Measurements from ENCODE around the gene IGF2BP1. TPM values are rescaled to one million over a fixed set of nuclear protein-coding genes. Genes with fewer than 3 reads are reported as not detected.
A peak's percentile ranks its signal among the peaks of the same experiment; 100 is the strongest.

IGF2BP1 gene
- 0.29 and 1.2 TPM in 2 replicates for total RNA-seq (2014; rRNA removed; shearing (Covaris generic); ENCODE audit: low replicate concordance)

DNA sequence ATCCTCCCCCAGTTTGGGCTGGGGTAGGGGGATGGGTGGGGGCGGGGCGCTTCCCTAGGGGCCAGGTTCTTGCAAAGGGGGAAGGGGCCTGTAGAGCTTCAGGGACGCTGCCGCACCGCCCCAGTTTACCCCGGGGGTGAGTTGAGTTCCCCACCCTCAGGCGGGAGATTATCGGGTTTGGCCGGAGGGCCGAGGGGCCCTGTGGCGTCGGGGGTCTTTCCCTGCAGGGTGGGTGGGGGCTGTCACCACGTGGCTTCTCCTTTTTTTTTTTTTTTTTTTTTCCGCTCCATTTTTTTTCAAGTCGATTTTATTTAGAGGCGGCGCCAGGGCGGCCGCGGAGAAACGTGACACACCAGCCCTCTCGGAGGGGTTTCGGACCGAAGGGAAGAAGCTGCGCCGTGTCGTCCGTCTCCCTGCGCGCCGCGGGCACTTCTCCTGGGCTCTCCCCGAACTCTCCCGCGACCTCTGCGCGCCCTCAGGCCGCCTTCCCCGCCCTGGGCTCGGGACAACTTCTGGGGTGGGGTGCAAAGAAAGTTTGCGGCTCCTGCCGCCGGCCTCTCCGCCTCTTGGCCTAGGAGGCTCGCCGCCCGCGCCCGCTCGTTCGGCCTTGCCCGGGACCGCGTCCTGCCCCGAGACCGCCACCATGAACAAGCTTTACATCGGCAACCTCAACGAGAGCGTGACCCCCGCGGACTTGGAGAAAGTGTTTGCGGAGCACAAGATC, at the start of gene IGF2BP1:
Gene IGF2BP1, plus strand, starts transcription at position 283 of the 724 bp plus-strand sequence. Its CDS starts 361 bp downstream, at position 644.
- no peak for DNase-seq (ENCODE audit: low read depth)
- in situ Hi-C loops (cut with HindIII; ENCODE audit: low pct_unique_long_range_greater_than_20kb, low sequenced_read_pairs): no loop called here

DNA sequence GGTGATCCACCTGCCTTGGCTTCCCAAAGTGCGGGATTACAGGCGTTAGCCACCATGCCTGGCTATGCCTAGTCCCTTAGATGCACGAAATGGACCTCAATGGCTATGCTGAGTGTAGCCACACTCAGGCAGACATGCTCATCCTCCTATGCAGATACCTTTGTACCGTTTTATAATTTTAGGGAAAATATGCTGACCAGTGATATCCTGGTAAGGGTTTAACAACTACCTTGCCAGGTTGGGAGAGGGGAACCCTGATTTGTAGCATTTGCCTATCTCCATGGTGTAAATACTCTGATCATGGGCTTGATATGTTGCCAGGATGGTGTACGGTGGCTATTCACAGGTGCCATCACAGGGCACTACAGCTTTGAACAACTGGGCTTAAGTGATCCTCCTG, 45.6 kb upstream of the IGF2BP1 start:
- no peak for DNase-seq (ENCODE audit: low read depth)
- in situ Hi-C loops (cut with HindIII; ENCODE audit: low pct_unique_long_range_greater_than_20kb, low sequenced_read_pairs): no loop called here

DNA sequence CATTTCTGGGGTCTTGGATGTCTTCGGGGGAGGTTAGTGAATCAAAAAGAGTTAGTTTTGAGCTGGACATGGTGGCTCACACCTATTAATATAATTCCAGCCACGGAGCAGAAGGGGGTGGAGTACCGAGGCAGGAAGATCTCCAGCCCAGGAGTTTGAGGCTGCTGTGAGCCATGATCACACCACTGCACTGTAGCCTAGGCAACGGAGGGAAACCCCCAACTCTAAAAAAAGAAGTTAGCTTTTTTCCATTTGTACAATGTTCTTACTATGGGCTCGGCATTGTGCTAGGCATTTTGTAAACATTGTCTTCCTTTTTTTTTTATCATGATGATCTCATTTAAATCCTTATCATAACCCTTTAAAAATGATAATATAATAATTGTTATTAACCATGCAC, 44.3 kb upstream of the IGF2BP1 start:
- in situ Hi-C loops (cut with HindIII; ENCODE audit: low pct_unique_long_range_greater_than_20kb, low sequenced_read_pairs): no loop called here
- DNase-seq (ENCODE audit: low read depth): no peak

DNA sequence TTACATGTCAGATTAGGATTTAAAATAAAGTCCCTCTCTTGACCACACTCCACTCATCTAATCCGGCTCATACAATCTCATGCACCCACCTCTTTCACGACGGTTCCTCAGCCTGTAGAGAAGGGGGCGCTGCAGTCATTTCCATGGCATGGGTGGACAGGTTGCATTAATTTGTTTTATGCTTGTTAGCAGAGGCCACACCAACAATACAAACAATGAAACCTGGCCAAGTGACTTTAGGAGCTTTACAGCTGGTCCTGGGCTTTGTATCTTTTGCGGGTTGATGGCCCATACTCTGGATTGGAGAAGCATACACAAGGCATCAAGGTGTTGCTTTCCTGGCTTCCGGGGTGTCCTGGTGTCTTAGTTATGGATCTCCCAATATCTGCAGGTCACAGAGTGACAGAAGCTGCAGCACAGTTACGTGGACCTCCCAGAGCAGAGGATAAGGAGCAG, 42.9 kb upstream of the IGF2BP1 start:
- in situ Hi-C loops (cut with HindIII; ENCODE audit: low pct_unique_long_range_greater_than_20kb, low sequenced_read_pairs): no loop called here
- DNase-seq (ENCODE audit: low read depth): no peak

DNA sequence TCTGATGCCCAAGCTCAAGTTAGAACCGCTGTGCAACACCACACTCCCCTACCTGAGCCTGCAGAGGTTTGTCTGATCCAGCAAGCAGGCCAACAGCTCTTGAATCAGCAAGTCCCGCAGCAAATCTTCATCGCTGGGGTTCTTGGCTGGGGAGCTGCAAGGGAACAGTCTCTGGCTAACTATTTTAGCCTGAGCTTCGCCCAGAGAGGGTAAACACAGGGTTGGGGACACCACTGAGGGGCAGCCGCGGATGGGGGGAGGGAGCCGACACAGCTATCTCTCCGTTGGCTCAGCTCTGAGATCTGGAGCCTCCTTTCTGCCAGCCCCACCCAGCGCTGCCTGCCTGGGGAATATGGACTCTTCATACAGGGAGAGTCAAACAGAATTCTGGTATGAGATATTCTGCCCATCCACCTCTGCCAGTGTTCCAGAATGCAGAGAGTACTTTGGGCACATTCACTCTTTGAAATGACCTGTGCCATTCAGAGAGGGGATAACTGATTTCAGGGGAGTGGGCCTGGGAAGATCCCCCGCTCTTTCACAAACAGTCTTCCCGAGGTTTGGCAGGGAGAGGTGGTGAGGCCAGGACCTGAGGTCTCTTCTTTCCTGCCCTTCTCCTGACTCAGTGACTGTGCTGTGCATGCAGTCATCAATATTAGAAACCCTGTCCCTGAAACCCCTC, 36.2 kb upstream of the IGF2BP1 start:
- in situ Hi-C loops (cut with HindIII; ENCODE audit: low pct_unique_long_range_greater_than_20kb, low sequenced_read_pairs): no loop called here
- no peak for DNase-seq (ENCODE audit: low read depth)

DNA sequence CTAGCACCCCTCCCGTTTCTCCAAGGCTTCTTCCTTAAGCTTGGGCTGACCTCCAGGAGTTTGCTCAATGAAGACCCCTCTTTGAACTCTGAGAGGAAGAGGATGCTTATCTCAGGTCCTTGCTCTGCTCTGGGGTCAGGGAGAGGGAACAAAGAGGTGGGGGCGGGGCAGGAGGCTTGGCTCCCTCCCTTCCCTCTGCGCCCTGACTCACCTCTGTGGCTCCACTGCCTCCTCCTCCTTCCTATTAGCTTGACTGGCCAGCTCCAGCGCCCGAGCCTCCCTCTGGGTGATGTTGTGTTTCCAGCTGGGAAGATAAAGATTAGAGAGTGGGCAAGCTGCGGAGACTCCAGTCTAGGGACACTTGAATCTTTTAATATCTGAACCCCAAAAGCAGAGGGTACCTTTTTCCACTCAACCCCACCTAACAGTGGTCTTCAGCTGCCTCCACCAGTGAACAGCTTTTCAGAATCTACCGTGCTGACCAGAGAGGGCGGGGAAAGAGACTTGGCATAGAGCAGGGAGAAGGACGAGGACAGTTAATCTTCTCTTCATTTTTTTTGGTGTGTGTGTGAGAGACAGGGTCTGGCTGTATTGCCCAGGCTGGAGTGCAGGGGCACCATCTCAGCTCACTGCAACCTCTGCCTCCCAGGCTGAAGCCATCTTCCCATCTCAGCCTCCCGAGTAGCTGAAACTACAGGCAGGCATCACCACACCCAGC, 35.5 kb upstream of the IGF2BP1 start:
- in situ Hi-C loops (cut with HindIII; ENCODE audit: low pct_unique_long_range_greater_than_20kb, low sequenced_read_pairs): no loop called here
- peak; percentile 74 for DNase-seq (ENCODE audit: low read depth)

DNA sequence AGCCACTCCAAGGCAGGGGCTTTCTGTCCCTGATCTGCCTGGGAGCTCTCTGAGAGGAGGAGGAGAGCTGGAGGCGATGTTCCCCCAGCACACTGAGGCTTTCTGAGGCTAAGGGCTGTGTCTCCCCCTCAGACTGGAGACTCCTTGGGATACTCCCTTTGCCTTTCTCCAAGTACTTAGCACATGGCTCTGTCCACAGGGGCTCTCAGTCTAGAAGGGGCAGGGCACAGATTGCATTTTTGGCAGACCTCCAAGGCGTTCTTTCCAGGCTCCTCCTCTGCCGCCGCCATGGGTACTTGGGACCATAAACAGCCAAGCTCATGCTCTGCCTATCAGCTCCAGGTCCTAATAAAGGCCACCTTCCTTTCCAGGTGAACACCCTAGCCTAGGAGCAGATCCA, 27.0 kb upstream of the IGF2BP1 start:
- DNase-seq (ENCODE audit: low read depth): no peak
- in situ Hi-C loops (cut with HindIII; ENCODE audit: low pct_unique_long_range_greater_than_20kb, low sequenced_read_pairs): no loop called here

DNA sequence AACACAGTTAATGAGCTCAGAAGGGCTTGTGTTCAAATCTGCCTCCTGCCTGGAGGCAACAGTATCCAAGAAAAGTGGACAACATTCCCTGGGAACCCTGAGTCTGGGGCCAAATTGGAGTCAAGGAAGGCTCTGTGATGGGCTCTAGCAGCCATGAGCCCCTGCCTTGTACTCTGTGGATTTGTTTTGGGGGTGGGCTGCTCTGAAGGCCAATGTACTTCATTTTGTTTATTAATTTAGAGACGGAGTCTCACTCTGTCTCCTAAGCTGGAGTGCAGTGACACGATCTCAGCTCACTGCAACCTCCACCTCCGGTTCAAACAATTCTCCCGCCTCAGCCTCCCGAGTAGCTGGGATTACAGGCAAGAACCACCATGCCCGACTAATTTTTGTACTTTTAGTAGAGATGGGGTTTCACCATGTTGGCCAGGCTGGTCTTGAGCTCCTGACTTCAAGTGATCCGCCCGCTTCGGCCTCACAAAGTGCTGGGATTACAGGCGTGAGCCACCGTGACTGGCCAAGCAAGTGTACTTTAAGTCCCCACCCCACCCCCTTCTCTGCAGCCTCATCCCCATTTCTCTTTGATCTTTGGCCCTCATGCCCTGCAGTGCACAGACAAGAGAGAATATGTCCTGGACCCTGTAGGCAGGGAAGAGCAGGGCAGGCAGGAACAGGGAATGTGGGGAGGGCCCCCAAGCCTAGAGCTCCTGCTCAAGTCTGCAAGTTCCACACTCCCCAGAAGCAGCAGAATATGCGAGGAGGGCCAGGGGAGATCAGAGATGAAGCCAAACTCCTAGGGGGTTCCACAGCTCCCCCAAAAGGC, 26.1 kb upstream of the IGF2BP1 start:
- in situ Hi-C loops (cut with HindIII; ENCODE audit: low pct_unique_long_range_greater_than_20kb, low sequenced_read_pairs): no loop called here
- DNase-seq (ENCODE audit: low read depth): no peak

DNA sequence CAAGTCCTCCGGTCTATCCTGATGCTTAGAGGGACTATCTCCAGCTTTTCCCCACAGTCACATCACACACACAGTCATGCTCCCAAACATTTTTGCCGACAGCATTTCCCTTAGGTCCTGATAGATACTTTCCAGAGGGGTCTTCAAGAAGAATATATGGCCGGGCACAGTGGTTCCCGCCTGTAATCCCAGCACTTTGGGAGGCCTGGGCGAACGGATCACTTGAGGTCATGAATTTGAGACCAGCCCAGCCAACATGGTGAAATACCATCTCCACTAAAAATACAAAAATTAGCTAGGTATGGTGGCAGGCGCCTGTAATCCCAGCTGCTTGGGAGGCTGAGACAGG, 24.5 kb upstream of the IGF2BP1 start:
- DNase-seq (ENCODE audit: low read depth): no peak
- in situ Hi-C loops (cut with HindIII; ENCODE audit: low pct_unique_long_range_greater_than_20kb, low sequenced_read_pairs): no loop called here

DNA sequence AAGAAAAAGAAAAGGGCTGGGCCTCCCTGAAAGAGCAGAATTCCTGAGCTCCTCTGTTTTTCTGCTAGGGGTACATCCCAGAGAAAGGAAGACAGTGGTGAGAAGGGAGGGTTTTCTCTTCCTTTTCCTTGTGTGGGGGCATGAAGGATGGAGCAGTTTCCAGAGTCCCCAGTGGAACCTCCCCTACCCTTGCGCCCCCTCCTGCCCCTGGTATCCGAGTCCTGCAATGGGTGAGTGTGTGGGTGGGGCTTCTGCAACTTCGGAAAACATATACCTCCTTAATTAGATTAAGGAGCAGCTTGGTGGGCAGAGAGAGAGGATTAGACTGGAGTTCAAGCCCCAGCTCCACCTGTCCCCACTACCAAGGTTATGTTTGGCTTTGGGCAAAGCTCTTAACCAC, 23.4 kb upstream of the IGF2BP1 start:
- in situ Hi-C loops (cut with HindIII; ENCODE audit: low pct_unique_long_range_greater_than_20kb, low sequenced_read_pairs): no loop called here

DNA sequence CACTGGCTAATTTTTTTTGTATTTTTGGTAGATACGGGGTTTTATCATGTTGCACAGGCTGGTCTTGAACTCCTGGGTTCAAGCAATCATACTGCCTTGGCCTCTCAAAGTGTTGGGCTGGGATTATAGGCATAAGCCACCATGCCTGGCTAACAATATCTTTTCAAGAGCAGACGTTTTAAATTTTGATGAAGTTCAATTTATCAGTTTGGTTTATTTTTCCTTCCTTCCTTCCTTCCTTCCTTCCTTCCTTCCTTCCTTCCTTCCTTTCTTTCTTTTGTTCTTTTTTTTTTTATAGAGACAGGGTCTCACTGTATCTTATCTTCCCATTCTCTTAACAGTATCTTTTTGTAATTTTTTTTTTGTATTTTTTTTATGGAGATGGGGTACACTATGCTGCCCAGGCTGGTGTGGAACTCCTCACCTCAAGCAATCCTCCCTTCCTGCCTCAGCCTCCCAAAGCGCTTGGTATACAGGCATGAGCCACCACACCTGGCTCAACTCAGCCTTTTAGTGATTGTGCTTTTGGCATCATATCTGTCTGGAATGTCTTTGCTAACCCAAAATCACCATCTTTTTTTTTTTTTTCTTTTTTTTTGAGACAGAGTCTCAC, 15.2 kb upstream of the IGF2BP1 start:
- in situ Hi-C loops (cut with HindIII; ENCODE audit: low pct_unique_long_range_greater_than_20kb, low sequenced_read_pairs): no loop called here
- no peak for DNase-seq (ENCODE audit: low read depth)

More for the DNA sequence above, 23.4 kb upstream of the IGF2BP1 start:
- DNase-seq (ENCODE audit: low read depth): no peak

DNA sequence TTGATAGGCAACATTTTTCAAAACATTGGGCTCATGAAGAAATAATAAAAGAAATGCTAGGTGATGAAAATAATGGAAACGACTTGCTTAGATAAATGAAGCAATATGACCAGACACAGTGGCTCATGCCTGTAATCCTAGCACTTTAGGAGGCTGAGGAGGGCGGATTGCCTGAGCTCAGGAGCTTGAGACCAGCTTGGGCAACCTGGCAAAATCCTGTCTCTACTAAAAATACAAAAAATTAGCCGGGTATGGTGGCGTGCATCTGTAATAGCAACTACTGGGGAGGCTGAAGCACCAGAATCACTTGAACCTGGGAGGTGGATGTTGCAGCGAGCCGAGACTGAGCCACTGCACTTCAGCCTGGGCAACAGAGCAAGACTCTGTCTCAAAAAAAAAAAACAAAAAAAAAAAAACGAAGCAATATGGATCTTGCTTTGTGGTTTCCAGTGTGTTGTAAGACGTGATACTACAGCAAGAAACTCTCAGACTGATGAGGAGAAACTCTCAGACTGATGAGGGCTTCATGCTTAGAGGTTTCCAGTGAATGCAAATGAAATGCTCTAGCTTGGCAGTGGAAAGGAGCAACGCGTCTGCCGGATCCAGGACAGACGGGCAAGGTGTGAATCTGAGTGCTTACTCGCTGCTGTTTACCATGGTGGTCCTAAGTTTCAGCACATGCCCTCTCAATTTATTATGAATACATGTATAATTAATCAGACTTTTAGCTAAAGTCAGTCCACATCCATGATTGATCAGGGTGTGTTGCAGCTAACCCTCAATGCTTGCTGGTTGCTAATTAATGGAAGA, 11.5 kb upstream of the IGF2BP1 start:
- in situ Hi-C loops (cut with HindIII; ENCODE audit: low pct_unique_long_range_greater_than_20kb, low sequenced_read_pairs): no loop called here
- no peak for DNase-seq (ENCODE audit: low read depth)

DNA sequence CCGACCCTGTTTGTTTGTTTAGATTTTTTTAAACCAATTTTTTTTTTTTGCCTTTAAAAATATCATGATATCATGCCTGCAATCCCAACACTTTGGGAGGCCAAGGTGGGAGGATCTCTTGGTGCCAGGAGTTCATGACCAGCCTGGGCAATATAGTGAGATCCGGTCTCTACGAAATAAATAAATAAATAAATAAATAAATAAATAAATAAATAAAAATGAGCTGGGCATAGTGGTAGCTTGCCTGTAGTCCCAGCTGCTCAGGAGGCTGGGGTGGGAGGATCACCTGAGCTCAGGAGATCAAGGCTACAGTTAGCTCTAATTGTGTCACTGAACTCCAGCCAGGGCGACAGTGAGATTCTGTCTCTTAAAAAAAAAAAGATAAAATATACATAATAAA, 8.1 kb upstream of the IGF2BP1 start:
- in situ Hi-C loops (cut with HindIII; ENCODE audit: low pct_unique_long_range_greater_than_20kb, low sequenced_read_pairs): no loop called here
- DNase-seq (ENCODE audit: low read depth): no peak

DNA sequence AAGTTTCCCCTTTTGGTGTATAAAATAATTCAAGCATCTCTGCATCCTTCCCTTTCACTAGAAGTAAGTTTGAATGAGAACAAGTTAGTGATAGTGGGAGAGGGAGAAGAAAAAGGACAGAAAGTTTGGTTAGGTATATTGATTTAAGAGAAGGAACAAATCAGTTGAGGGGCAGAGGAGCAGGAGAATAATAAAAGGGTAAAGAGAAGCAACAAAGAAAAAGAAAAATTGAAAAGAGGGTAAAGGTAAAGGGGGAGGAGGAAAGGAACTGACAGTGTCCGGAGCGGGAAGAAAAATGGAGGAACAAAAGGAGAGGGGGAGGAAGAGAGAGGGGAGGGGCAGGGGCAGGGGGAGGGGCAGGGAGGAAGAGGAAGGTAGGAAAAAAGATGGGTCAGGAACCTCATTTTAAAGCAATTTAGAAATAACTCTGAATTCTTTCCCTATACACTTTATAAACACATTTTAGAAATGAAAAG, 6.3 kb upstream of the IGF2BP1 start:
- in situ Hi-C loops (cut with HindIII; ENCODE audit: low pct_unique_long_range_greater_than_20kb, low sequenced_read_pairs): no loop called here
- DNase-seq (ENCODE audit: low read depth): no peak

DNA sequence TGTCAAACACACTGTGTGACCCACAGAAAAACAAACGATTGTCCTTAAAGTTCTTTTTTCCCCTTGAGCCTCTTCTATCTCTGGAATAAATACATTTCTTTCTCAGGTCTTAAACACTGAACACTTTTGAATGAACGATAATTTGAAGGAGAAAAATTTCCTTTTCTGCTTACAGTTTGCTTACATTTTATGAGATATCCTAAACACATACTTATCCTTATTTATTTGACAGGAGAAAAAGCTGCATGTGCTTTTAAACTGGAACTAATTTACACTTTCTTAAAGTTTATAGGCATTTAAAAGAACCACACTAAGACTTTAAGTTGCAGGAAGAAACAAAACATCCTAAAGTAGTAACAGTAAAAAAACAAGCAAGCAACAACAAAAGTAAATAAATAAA, 4.7 kb upstream of the IGF2BP1 start:
- no peak for DNase-seq (ENCODE audit: low read depth)
- in situ Hi-C loops (cut with HindIII; ENCODE audit: low pct_unique_long_range_greater_than_20kb, low sequenced_read_pairs): no loop called here

DNA sequence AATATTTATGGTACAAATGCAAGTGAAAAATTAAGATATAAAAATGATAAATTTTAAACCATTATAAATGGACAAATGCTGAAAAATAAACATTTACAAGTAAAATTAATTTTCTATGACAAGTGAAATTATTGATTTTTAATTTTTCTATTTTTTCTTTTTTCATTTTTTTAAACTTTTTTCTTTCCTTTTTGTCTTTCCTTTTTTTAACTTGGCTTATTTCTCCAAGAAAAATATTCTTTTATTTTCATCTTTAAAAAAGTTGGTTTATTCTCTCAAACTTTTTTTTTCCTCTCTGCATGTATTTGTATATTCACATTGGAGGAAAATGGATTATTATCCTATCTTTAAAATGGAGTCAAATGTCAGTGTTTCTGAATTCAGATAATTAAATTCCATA, 3.9 kb upstream of the IGF2BP1 start:
- DNase-seq (ENCODE audit: low read depth): no peak
- in situ Hi-C loops (cut with HindIII; ENCODE audit: low pct_unique_long_range_greater_than_20kb, low sequenced_read_pairs): no loop called here

DNA sequence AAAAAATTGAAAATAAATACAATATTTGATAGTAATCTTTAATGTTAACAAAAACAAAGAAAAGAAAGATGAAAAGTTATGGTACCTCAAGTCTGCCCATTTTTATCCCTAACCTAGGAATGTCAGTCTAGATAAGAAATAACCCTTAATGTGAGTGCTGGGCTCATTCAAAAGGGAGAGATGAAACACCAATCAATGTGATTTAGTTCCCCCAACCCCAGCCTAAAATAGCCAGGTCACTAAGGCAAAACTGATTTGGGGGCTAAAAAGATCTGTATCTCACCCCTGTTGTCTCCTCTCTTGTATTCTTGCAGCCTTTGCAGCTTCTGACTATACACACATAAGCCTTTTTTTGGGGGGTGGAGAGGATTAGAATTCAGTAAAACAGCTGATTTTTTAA, 3.2 kb upstream of the IGF2BP1 start:
- in situ Hi-C loops (cut with HindIII; ENCODE audit: low pct_unique_long_range_greater_than_20kb, low sequenced_read_pairs): no loop called here
- no peak for DNase-seq (ENCODE audit: low read depth)

Measured in Caki2 (cell line).